ENCODE measurements around the gene ARMC2.

The ARMC2 gene

GRCh38 chr6:108872141-108872557 lies 23.9 kb downstream of the ARMC2 start:
- no peak for TF ChIP-seq SIN3A (IDR thresholded peaks at IDR 0.05; ENCODE audit: borderline replicate concordance, insufficient read depth, low read length)
- no peak for TF ChIP-seq POLR2AphosphoS5 (IDR thresholded peaks at IDR 0.05; ENCODE audit: low read depth, low read length)
- TF ChIP-seq TAF1 (IDR thresholded peaks at IDR 0.05; ENCODE audit: borderline replicate concordance, insufficient read depth, low read length) = no peak
- no peak for TF ChIP-seq FOXP2 (optimal IDR thresholded peaks at IDR 0.05; ENCODE audit: borderline replicate concordance, extremely low read depth, extremely low read length, insufficient read depth)
- TF ChIP-seq REST (IDR thresholded peaks at IDR 0.05; ENCODE audit: insufficient read depth in 1 of 2, low read depth in 2 of 2, low read length in 2 of 2) = no peak

- TF ChIP-seq SIN3A (IDR thresholded peaks at IDR 0.05; ENCODE audit: borderline replicate concordance, insufficient read depth, low read length) = no peak
These were observed 24.4 kb downstream of the ARMC2 start for GRCh38 chr6:108872575-108872974.

GRCh38 chr6:108873251-108873650 lies 25.0 kb downstream of the ARMC2 start:
- no peak for TF ChIP-seq REST (IDR thresholded peaks at IDR 0.05; ENCODE audit: insufficient read depth in 1 of 2, low read depth in 2 of 2, low read length in 2 of 2)
- no peak for TF ChIP-seq SIN3A (IDR thresholded peaks at IDR 0.05; ENCODE audit: borderline replicate concordance, insufficient read depth, low read length)
- no peak for TF ChIP-seq POLR2AphosphoS5 (IDR thresholded peaks at IDR 0.05; ENCODE audit: low read depth, low read length)
- TF ChIP-seq TAF1 (IDR thresholded peaks at IDR 0.05; ENCODE audit: borderline replicate concordance, insufficient read depth, low read length) = no peak
- TF ChIP-seq FOXP2 (optimal IDR thresholded peaks at IDR 0.05; ENCODE audit: borderline replicate concordance, extremely low read depth, extremely low read length, insufficient read depth) = no peak

GRCh38 chr6:108873971-108874370 lies 25.7 kb downstream of the ARMC2 start:
- TF ChIP-seq POLR2AphosphoS5 (IDR thresholded peaks at IDR 0.05; ENCODE audit: low read depth, low read length) (no peak), REST (IDR thresholded peaks at IDR 0.05; ENCODE audit: insufficient read depth in 1 of 2, low read depth in 2 of 2, low read length in 2 of 2) (no peak), TAF1 (IDR thresholded peaks at IDR 0.05; ENCODE audit: borderline replicate concordance, insufficient read depth, low read length) (no peak), SIN3A (IDR thresholded peaks at IDR 0.05; ENCODE audit: borderline replicate concordance, insufficient read depth, low read length) (no peak), FOXP2 (optimal IDR thresholded peaks at IDR 0.05; ENCODE audit: borderline replicate concordance, extremely low read depth, extremely low read length, insufficient read depth) (no peak)

- no peak for TF ChIP-seq TAF1 (IDR thresholded peaks at IDR 0.05; ENCODE audit: borderline replicate concordance, insufficient read depth, low read length)
- TF ChIP-seq REST (IDR thresholded peaks at IDR 0.05; ENCODE audit: insufficient read depth in 1 of 2, low read depth in 2 of 2, low read length in 2 of 2) = no peak
- TF ChIP-seq SIN3A (IDR thresholded peaks at IDR 0.05; ENCODE audit: borderline replicate concordance, insufficient read depth, low read length) = no peak
- no peak for TF ChIP-seq POLR2AphosphoS5 (IDR thresholded peaks at IDR 0.05; ENCODE audit: low read depth, low read length)
- no peak for TF ChIP-seq FOXP2 (optimal IDR thresholded peaks at IDR 0.05; ENCODE audit: borderline replicate concordance, extremely low read depth, extremely low read length, insufficient read depth)
These were observed 26.4 kb downstream of the ARMC2 start for GRCh38 chr6:108874470-108875160.
